Stimulated activated CD8-positive, alpha-beta memory T cell treated with anti-CD3 and anti-CD28 coated beads, Interleukin-12 subunit alpha, Interleukin-12 subunit beta, amount 100 ng/mL, for 4 hours (primary cell): Measurements from ENCODE around the gene ZMIZ1.

ENCODE experiments used
- DNase-seq: peaks from one replicate; pipeline ENCODE4 v3.0.0-alpha.2; 2020; ENCODE audit warnings: low read depth

Gene ZMIZ1

GRCh38 chr10:79248341-79249185 lies 179.8 kb downstream of the ZMIZ1 start:
- DNase-seq: no peak

DNA sequence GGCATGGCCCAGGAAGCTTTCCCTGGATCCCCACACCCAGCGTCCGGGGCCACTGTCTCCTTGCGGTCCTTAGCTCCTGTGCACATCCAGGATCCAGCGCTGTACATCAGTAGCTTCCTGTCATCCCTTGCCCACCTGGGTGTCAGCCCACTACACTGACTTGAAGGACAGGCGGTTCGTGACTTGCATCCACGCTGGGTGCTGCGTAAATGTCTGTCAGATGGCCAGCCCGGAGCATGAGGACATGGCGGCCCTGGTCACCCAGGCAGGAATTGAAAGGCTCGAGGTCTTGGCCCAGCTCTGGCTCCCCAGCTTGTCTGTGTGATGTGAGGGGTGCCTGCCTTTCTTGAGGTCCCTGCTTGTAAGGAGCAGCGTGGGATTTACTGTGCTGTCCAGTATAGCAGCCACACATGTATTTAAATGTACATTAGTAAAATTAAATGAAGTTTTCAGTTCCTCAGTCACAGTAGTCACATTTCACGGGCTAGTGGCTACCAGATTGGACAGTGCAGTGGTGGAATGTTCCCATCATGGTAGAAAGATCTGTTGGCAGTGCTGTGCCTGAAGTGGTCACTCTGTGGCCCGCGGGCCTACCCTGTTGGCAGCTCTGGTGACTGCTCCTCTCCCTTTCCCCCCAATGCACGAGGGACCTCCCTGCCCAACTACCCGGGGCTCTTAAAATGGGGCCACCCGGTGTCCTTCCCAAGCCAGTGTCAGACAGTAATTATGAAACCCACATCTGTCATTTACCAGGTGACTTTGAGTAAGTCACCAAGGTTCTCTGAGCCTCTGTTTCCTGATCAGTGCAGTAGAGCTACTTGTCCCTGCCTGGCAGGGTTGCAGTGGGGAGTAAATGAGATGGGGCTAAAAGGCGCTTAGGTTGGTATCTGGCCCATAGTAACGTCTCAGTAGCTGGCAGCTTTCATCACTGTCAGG lies 180.7 kb downstream of the ZMIZ1 start:
- DNase-seq: no peak

- DNase-seq: no peak
Measured at GRCh38 chr10:79250259-79250658, 181.5 kb downstream of the ZMIZ1 start.

DNA sequence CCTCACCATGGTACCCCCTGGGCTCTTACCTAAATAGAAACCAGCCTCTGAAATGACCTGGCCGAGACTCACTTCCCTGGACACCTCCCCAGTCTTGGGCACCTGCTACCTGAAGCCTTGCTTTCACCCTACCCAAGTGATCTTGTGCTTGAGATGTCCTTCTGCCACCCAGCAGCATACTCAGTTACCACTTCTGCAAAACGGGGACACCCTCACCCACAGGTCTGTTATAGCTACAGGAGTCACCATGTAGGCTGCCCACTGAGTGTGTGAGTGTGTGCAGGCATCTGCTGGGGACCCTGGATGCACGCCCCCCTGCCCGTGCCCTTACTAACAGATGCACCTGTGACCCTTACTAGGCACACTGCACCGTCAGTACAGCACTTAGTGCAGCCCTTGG lies 183.7 kb downstream of the ZMIZ1 start:
- DNase-seq: no peak

DNA sequence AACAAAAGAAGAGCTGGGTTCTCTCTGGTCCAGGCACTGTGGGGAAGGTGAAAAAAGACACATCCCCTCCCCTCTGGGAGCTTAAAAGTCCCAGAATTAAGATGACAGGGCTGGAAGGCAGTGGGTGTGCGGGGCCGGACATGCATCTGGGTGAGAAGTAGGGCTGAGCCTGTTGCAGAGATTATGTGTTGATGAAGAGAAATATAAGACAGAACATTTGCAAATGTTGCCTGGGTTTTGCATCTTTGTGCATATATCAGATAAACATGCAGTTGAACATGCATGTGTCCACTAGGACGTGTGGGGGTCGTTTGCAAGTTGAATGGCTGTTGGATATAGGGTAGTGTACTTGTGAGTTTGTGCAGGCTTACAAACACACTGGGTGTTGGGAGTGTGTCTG lies 184.2 kb downstream of the ZMIZ1 start:
- no peak for DNase-seq

DNA sequence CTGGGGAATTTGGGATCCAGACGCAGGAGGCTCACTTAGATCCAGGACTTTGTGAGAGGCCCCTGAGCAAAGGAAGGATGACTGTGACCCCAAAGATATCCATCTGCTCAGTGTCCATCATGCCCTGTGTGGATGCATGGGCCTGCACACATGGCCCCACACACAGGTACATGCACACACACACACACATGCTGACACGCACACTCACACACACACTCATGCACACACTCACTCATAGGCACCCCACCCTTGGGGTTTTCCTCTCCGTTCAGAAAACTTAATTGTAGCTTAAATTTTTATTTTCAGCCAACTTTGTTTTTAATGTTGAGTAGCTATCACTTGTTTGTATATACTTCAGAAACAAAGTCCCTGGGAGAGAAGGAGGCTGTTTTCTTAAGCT lies 184.9 kb downstream of the ZMIZ1 start:
- DNase-seq: no peak

DNA sequence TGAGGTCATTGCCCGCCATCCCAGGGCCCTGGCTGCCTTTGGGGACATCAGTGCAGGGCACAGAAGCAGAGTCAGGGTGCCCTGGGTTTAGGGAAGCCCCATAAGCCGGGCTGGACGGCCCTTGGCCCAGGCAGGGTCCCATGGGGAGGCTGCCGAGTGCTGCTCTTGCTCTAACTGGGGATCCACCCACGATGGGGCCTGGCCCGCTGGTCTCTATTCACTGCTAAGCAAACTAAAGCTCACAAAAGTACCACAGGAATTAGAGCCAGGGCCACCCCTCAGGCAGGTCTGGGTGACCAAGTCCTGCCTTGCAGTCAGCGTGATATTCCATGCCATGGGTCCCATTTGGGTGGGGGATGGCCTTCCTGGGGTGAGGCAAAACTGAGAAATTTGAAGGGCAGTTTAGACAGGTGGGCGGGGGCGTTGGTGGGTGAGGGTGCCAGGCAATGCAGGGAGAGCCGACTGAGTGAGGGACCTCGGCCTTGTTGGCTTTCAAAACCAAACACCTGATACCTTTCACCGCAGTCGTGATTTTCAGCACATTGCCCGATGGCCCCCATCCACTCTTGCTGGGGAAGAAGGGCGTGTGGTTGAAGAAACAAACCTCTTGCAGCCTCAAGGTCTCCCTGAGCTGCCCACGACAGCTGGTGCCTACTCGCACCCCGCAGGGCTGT lies 185.7 kb downstream of the ZMIZ1 start:
- no peak for DNase-seq

GRCh38 chr10:79255007-79255507 lies 186.3 kb downstream of the ZMIZ1 start:
- DNase-seq: no peak

DNA sequence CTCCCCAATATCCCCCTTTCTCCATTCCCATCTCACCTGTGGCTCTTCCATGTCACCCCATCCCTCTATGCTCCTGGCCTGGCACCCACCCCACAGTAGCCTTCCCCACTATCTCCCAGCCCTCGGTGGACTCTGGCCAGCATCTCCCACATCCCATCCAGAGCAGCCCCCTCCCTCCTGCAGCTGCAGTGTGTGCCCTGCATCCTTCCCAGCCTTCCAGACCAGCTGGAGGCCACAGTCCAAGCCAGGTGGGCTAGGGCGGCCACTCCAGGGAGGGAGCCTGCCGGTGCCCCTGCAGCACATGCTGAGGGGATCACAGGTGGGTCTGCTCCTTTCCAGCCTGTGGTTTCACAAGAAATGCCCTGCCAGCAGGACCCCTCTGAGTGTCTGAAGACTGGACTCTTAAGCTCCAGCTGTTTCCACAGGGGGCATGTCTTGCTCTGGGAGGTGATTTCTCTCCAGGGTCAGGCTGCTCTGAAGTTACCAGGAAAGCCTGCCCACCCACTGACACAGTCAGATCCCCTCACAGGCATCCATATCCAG lies 187.6 kb downstream of the ZMIZ1 start:
- DNase-seq: no peak

DNA sequence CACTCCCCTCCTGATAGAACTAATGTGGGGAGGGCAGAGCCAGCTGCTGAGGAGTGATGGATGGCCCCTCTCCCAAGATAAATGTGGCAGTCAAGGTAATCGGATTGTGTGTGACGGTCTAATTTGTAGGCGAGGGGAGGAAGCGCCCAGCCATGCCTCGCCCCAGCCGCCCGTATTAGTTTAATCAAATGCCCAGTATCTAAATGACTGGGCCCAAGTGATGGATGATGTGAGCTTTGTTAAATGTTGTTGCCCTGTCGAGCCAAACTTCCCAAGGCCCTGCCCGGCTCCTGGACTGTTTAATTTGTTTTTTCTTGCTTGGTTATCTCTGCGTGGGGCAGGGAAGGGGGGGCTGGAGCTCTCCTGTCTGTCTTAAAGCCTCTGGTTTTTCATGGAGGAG lies 190.1 kb downstream of the ZMIZ1 start:
- DNase-seq: no peak

DNA sequence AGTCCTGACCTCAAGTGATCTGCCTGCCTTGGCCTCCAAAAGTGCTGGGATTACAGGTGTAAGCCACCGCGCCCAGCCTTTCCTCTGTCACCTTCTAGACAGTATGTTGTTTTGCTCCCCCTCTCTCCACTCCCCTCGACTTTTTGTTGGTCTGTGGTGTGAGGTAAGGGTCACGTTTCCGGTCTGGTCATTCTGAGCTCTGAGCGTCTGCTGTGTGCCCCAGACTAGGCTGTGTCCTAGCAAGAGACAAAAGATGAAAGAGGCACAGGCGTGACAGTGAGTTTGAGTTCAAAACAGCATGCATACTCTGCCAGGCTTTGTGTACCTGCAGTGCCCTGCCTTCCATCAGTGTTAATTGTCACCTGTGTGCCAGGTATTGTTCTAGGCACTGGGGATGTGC lies 191.1 kb downstream of the ZMIZ1 start:
- DNase-seq: no peak

DNA sequence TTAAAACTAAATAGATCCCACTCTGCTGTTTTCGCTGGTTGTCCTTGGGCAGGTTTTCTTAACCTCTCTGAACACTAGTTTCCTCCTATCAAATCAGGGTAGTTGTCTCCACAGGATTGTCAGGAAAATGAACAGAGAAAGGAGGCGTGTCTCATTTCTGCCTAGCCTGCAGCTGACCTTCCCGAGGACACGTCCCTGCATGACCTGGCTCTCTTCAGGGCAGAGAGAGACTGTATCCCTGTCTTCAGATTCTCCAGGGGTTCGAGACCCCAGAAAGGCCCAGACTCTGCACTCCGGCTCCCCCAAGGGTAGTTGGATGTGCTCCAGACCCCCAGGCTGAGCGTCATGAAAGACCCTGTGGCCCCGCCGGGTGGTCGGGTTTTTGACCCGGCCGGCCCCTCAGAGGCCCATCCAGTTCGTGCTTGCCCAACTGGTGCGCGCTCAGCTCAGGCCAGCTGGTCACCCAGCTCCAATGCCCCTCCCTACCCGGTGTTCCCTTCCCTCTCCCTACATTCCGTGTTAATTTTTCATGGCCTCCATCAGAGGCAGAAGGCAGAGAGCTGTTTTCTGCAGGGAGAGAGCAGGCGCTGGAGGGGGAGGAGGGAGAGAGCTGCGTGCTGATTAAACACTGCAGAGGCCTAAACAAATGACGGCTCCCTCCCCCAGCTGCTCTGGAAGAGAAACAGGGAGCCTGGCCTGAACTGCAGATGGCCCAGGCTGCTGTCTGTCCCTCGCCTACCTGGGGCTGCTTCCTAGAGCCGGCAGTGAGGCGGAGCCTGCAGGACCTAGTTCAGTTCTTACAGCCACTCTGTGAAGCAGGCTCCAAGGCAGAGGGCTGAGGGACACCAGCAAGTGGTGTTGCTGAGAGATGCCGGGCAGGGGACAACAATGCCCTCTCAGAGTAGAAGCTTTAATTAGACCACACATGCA lies 192.3 kb downstream of the ZMIZ1 start:
- DNase-seq: no peak

DNA sequence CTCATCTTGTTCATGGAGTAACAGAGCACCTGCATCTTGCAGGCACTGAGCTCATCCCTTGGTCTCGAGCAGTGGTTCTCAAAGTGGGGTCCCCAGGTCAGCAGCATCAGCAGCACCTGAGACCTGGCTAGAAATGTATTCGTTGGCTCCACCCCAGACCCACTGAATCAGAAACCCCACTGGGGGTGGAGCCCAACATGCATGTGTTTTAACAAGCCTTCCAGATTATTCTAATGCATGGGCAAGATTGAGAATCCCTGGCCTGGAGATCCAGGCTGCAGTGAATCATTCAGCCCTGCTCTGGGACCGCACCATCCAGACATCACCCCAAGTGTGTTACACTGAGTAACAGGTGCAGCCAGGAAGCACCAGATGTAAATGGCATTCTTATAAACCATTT lies 193.4 kb downstream of the ZMIZ1 start:
- no peak for DNase-seq

- no peak for DNase-seq
Measured at GRCh38 chr10:79262959-79263746, 194.4 kb downstream of the ZMIZ1 start.

DNA sequence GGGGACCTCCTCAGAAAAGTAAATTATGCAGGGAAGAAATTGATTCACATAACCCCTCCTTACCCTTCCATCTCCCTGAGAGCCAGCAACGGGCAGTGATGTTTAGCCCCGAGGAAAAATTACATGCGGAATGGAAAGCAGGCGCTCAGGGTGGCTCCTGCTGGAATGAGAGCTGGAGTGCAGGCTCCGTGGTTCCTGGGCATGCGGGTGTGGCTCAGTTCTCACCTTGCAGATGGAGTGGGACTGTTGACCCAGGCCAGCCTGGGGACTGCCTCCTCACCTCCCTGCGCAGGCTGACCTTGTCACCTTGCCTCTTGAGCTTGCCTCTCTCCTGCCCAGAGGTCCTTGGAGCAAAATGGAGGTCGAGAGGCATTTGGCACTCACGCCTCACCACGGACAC lies 195.2 kb downstream of the ZMIZ1 start:
- no peak for DNase-seq

GRCh38 chr10:79264942-79265341 lies 196.2 kb downstream of the ZMIZ1 start:
- DNase-seq: no peak

GRCh38 chr10:79266084-79266483 lies 197.3 kb downstream of the ZMIZ1 start:
- no peak for DNase-seq

DNA sequence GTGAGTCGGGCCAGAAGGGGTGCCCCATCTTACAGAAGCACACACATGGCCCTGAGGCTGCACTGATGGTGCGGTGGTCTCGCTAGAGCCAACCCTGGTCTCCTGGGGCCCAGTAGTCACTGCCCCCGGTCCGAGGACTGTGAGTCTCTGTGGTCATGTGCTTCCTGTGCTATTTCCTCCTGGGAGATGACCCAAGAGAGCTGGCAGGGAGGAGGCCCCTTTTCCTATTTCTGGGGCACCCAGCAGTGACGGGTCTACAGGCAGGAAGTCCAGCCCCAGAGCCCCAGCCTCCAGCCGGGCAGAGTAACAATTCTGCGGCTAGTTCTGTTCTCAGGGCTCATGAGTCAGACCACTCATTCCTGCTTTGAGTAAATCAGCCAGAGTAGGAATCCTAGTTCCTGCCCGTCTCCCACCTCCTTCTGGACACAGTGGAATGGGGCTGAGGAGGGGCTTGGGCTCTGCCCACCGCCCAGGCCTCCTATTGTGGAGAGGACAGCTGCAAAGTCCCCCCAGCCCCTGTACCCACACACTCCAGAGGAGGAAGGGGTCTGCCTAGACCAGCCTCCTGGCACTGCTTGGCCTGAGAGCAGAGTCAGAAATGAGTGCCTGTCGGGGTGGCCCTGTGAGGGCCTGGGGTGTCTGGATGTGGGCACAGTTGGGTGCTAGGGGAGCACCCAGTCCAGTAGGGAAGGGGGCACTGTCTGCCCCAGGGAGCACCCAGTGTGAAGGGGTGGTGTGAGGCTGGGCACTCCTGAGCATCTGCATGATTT lies 198.0 kb downstream of the ZMIZ1 start:
- no peak for DNase-seq

DNA sequence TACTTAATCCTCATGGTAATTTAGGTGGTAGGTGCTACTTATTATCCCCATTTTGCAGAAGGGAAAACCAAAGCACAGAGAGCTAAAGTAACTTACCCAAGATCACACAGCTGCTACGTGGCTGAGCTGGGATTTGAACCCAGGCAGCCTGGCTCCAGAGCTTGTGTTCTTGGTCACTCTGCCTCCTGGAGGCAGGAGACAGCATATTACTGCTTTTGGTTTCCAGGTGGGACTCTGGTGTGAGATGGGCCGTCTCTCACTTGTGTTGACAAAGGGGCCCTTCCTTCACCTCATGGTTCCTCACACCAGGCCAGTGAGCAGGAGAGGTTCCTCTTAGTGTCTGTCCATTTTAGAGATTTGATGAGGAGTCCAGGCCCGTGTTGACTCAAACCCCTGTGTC lies 198.7 kb downstream of the ZMIZ1 start:
- DNase-seq: no peak
